GM19025 (cell line): ENCODE data around the gene RAD51B.

Experiments
- ATAC-seq: cut with Tn5 transposase; IDR thresholded peaks from one replicate; pipeline ENCODE4 v1.9.1; 2021; ENCODE audit warnings: mild to moderate bottlenecking, low read depth, moderate library complexity; ENCODE audit not compliant: unreplicated experiment

The RAD51B gene

DNA sequence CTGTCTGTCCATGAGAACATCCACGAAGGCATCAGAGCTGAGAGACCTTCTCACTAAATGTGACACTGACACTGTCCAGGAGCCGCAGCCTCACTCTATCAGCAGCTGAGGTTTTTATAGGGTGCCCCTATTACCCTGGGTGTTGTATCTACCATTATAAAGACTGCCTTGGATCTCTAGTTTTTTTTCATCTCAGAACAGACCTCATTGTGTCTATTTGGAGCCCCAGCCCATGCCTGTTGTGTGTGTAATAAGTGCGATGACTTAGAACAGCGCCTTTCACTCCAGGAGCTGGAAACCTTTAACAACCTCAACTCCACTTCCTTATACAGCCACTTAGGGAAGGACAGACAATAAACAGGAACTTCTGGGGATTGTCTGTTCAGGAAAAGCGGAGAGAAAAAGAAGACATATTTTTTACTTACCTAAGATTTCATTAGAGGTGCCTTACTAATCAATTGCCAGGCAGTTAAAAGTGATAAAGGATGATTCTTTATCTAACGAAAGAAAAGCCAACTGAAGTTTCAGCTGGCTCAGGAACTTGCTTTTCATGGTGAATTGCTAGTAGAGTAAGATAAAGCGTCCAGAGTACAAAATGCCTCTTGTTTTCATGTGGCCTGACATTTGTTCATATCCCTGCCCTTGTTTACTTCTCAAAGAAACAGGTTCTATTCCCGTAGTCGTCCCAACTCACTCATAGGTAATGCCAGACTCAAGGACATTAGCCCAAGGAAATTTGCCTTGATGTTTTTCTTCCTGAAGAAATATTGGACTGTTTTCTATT, 420.6 kb downstream of the RAD51B start:
- no peak for ATAC-seq

DNA sequence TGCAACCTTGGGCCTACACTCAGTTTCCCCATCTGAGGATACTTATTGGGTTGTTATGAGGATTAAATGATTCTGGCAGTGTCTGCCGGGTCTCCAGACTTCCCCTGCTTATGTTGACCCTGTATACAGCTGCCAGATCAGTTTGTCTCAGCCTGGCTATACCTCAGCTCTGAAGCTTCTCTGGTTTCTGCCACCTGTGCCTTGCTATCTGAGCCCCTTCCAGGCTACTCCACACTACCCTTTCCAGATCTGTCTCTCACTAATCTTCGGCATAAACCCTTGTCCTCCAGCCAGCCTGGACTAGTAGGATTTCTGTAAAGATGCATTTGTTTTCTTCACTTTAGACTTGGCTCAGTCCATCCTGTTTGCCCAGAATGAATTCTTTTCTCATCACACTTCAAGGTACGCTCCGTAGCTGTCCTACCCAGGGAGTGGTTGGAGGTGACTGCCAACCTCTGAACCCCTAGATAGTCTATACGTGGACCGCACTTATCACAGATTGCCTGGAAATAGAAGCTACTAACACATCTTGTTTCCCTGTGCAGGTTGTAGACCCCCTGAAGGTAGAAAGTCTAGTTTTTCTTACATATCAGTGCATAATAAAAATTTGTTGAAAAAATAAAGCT, 422.4 kb downstream of the RAD51B start:
- no peak for ATAC-seq

DNA sequence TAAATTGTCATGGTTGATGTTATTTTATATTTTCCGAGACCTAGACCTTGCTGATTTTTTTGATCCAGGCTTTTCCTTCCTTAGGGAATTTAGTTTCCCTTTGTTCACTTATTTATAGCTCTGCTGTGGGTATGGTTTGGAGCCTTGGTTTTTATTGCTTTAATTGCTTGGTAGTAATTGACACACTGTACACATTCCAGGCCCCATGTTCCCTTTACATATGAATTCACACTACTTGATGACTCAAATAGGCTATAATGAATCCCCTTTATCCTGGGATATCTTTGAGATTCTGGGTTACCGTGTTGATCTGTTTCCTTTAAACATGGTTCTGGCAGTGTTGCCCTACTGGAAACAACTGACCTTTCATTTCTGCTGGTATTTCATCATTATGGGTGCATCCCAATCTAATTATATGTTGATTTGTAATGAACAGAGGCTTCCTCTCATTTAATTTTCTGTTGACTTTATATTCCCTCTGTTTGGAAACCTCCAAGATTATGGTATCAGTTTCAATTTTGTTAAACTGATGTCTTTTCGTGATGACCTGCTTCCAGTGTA, 424.0 kb downstream of the RAD51B start:
- ATAC-seq = no peak

DNA sequence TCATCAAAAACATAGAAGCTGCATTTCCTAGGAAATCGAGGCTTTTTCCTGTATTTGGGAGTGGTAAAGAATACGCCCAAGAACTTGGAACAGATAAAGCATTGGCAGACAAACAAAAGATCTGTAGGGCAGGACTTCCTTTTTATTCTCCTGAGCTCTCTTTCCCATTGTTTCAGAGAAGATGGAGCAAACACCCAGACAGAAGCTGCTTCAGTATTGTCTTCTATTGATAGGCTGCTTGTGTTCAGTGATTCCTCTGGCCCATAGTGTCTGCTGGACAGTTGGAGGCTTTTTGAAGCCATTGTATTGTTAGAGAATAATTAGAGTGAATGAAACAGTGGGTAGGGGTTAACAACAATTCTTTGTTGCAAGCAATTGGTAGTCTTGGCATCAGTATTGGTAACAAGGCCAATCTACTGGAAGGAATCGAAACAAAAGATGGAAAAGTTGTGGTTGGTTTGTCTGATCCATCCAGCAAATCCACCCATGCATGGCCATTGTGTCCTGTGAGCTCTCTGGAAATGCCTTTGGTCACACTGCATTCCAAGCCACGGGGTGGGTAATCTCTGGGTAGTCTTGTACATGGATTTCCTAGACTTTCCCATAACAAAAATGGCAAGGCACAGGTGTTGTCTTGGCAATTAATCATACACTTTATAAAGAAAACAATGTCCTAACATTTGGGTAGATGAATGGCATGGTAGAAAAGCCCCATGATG, 424.8 kb downstream of the RAD51B start:
- no peak for ATAC-seq

DNA sequence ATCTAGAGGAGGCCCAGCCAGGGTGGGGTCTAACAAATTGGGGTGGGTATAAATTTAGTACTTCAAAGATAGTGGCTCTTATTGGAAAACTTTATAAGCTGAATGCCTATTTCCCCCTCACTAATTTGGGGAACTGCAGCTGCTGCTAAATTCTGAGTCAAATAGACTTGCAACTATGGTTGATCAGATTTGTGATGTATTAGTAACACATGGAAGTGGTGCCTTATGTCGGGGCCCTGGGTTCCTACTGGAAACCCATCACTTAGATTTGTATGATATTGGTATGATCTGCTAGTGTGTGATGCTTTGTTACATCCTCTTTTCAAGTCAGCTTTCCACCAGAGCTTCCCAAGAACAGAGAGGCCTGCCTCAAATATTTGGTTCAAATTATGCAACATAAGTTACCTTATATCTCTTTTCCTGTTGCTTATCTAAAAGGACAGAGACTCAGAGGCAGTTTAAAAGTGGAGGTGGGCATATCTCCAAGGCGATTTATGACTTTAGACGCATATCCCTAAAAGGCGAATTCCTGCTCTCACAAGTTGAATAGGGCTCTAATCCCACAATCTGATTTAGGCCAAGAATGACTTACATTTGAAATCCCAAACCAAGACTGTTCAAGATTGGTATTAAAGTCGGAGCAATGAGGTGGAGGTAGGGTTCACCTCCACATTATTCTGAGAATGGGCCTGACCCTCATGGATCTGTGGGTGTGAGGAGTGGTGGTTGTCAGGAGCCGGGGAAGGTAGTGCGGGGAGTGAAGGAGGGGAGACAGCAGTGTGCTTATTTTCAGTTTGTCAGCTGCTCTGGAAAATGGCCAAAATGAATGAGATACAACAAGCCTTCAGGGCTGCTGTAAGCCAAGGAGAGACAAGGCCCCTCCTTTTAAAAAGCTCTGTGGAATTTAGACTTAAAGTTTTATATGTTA, 425.8 kb downstream of the RAD51B start:
- no peak for ATAC-seq

DNA sequence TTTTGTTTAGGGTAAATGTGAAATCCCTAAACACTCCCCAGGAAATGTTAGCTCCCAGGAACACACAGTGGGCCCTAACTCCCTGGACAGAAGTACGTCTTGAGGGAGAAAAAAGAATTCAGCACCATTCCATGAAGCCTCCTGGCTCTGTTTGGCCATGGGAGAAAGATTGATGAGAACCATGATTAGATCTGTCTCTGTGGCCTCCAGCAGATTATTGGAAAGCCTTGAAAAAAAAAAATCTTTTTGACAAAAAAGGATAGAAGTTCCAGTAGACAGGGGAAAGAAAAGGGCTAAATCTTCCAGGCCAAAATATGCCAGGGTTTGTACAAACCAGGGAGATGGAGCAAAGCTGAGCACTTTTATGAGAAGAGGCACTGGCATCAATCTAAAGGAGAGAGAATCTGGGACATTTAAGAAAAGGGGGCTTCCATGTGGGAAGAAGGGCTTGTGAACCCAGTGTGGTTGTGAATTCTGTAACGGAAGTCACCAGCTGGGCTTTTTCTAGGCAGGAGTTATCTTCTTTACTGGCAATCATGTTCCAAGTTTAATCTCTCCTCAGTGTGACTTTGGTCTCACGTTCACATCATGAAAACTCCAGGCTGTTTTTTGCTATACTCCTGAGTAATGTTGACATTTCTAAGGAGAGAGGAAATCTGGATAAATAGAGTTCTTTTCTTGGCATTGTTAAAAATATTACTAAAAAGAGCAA, 426.7 kb downstream of the RAD51B start:
- ATAC-seq = no peak

DNA sequence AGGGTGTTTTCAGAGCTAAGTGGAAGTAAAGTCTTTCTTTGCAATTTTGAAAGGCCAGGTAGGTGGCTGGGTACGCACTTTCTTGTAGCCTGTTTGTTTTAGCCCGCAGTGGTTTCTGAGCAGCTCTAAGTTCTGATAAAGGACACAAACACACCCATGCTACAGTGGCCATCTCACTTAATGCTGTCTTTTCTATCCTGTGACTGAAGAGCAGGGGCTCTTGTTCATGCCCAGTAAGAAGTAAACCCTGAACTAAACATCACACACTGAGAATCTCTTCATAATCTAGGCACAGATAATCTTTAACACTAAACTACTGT, 427.2 kb downstream of the RAD51B start:
- no peak for ATAC-seq

DNA sequence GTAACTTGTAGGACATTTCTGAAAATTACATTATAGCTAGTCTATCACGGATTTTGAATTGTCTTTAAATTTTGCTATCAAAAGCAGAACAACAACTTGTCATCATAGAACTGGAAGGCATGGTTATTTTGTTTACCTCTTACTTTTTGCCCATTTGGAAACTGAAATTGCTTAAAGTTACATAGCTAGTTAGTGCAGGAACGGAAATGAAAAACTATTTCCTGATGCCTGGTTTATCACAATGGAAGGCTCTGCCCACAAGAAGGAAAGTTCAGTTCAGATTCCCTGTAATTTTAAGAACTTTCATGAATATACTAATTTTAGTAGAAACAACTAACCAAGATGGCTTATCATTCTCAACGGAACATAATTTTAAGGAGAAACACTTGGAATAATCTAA, 427.7 kb downstream of the RAD51B start:
- ATAC-seq = no peak

DNA sequence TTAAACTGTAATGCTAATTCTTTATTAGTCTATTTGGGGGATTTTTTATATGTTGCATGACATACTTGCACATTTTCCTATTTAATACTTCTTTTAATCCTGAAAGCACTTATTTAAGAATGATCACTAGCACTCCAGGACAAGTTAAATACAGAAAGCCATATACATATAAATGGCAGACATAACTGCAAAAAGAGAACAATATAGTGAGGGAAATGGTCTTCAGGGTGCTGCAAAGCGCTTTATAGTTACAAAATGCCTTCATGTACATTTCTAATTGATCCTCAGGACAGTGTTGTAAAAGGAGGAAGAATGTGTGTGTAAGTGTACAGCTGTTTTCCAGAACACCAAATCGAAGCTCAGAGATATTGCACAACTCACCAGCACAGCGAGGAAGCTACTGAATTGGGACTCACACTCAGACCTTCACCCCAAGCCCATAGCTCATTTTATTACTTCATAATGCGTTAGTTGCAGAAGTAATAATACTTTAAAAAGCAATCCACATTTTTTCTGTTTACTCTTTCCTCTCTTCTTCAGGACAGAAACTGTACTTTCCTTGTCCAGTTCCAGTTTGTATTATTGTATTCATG, 428.2 kb downstream of the RAD51B start:
- no peak for ATAC-seq

DNA sequence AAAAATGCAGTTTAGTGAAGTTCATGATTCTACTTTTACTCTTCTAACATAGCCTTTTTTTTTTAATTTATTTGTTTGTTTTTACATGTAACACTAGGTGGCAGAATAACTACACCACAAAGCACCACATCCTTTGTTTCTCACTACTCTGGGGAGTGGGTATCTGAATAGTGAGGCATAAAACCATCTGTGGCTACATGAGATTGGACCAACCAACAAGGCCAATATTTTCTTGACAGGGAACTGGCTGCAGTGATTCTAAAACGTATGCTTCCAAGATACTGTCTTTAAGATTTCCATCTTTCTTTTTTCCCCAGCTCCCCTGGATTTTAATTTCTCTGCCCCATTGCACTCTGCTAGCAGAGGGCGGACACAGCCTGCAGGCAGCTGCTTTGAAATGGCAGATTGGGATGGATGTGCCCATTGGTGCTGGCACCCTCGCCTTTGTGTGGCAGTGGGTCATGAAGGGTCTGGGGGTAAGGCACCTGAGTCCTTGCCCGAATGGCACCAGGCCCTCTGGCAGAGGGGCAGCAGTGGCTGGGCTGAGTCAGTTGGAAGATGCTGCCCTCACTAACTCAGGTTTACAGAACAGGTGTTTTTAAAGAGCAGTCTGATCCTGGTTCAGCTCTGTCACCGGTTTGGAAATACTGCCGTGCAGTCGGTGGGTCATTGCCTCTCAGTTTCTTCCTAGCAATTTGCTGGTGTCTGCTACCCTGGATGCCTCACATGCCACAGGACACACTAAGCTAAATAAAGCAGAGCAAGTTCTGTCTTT, 429.1 kb downstream of the RAD51B start:
- ATAC-seq = no peak

DNA sequence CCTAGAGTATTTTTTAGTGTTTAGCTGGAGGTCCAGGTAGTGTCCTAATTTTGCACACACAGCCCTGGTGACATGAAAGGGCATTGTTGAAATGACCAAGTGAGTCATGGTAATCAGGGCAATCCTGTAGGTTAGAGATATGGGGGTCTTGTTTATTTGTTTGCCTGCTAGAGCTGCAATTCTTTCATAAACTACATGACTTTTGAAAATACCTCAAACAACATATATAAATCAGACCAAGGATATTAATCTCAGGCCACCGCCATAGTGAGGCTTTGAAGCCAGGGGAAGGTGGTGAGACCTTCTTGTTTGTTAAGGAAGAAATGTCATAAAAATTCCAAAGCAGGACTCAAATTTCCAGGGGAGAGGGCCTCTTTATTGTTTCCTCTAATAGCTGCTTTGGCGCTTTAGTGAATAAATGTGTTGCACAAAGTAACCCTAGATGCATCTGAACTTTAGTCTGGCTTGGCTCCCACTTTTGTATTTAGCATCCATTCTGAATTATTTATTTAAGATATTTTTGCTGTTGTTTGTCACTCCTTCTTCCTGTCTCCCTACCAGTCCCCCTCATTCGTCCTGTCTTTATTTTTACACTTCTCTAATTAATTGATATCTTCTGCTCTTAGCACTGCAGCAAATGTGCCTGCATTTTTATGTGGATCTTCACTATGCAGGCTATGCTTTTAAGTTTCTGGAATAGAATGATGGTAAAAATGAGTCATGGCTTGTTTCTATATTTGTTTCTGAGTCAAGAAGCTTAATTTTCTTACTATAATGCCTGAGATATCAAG, 430.3 kb downstream of the RAD51B start:
- ATAC-seq = no peak

DNA sequence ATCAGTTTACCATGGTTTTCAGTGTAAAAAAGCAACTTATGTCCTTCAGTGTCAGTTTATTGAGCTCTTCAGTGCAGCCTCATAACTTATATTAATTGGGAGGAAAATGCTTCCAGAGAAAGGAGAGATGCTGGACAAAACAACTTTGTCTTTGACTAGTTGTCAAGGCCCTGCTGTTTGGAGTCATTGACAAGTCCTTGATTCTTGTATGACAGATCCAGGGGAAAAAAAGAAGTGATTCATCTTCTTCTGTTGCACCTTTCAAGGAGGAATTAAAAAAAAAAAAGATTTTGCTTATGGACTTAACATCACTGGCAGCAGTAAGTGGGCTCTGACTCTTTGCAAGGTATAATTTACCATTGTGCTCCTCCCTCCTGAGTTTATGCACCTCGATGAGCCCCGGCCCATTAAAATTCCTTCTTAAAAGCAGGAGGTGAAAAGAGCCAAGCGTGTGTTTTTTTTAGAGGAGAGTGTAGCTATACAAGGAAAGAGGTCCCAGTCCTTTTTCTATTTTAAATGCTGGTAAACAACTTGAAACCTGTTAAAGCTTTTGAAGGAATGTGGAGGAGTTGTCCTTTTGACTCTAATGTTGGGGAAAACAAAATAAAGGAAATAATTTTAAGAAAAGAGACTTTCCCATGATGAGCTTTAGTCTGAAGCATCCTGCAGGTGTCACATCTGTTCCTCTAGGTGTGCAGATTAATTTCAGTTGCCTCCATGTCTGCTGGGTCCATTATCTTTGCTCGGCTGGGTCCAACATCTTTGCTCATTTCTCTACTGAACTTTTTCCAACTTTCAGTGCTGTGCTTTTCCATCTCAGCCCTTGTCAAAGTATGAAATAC, 431.6 kb downstream of the RAD51B start:
- no peak for ATAC-seq

DNA sequence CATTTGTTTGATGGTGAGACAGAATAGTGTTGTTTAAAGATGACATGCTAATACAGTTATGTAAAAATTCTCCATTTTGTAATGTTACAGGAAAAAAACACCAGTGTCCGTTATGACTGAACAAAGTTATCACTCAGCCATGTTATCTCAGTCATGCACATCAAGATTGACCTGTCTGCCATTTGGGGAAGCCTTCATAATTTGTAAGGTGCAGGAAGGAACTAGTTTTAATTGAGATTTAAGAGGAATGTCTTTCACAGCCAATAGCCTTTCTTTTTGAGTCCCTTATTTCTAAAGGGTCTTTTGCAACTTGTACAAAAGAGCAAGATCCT, 432.2 kb downstream of the RAD51B start:
- no peak for ATAC-seq

DNA sequence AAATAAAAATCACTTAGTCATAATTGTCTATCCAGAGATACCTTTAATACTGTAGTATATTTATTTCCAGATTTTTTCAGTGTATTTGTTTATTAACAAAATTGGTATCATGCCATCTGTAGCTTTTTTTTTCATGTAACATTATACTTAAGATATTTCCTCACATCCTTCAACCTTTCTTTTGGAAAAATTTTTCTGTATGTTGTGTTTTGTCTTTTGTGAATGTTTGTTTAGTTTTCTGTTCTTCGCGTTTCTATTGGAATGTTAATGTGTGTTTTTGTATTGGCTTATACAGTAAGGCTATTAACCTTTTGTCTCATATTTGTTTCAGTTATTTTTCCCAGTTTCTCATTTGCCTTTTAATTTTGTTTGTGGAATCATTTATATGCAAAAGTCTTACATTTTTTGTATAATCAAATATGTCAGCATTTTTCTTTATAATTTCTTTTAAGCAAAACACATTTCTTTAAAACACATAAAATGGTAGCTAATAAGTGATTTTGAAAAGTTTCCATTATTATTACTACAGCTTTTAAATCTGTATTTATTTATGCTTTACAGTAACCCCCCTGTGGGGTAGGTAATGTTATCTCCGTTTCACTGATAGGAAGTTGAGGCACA, 433.7 kb downstream of the RAD51B start:
- no peak for ATAC-seq

DNA sequence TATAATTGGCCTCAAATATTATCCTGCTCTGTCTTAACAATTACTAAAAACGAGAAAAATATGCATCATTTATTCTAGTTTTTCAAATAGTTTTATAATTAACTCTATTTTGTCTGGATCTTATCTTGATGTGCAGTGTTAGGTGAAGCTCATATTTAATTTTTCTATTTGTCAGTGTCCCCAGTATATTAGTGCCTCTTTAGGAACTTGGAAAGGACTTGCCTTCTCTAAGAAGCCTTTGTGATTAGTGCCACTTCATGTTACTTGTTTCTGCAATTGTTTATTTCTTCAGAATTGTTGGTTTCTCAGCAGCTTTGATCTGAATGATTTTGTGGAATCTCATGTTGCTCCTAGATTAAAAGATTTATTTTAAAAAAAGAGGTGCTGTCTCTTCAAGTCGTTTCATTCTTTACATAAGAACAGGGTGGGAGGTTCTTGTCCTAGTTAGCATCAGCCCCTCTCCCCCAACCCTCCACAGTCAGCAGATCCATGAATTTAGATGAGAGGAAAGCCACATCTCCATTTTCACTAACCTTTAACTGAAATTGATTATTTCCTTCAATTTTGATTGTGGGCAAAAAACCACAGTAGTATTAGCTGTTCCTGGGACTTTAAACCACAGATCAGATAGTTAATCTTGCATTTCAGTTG, 434.4 kb downstream of the RAD51B start:
- ATAC-seq = no peak
